HG02840 (cell line): ENCODE results near the gene FHIP1B.

ENCODE experiments used
- ATAC-seq: cut with Tn5 transposase; IDR thresholded peaks from one replicate; pipeline ENCODE4 v1.9.1; 2021; ENCODE audit warnings: mild to moderate bottlenecking, moderate library complexity, moderate number of reproducible peaks; ENCODE audit not compliant: unreplicated experiment, low FRiP score

The FHIP1B gene

DNA sequence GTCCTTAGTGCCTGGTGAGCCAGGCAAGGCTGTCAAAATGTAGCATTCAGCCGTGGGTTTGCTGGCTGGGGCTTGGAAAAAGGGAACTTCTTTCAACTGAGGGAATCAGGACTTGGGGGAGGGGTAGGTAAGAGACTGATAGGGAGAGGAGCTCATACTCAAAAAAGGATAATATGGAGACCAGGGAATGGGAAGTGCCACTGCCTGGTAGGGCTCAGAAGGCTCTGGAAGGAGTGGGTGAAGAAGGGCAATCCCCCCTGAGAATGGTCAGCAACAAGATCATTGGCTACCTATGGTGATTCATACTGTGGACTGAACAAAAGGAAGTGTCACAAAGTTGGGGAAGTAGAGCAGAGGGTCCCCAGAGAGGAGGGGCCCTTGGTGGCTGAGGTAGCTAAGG, 6.3 kb upstream of the FHIP1B start:
- ATAC-seq: no peak

GRCh38 chr11:6240139-6240538, 5.7 kb upstream of the FHIP1B start:
- ATAC-seq: no peak

DNA sequence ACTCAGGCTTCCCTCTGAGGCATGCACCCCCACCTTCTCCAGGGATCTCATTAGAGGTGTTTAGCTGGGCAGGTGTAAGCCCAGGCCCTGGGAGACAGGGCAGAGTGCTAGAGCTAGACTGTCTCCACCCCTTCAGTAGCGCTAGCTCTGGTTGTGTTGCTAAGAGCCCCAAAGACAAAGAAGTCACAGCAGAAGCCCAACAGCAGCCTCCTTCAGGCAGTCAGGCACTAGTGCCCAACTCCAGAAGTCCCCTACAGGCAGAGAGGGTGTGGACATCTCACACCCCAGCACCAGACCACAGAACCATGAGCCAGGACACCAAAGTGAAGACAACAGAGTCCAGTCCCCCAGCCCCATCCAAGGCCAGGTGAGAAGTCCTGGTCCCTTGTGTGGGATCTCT, 4.5 kb upstream of the FHIP1B start, which contains the start of gene CNGA4:
Gene CNGA4, plus strand, starts transcription at position 188 of the 400 bp plus-strand sequence. Its CDS starts 118 bp downstream, at position 306.
- ATAC-seq: no peak

DNA sequence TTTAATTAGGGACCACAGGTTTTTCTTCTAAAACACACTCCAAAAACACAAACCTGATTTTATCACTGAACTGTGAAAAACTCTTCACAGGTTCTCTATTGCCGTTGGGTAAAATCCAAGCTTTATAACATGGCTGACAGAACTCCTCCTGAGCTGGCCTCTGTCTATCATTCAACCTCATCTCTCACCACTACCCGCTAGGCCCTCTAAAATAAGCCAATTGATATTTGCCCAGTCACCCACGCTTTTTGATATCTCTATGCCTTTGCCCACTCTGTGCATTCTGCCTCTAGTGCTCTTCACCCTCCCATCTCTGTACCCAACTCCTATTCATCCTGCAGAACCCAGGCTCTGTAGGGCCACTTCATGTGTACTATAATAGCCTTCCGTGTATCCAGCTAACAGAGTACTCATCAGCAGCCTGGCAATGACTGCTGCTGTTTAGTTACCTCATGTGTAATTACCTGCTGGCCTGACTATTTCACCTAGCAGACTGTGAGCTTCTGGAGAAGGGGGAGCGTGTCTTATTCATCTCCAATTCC, 3.4 kb upstream of the FHIP1B start:
- no peak for ATAC-seq

DNA sequence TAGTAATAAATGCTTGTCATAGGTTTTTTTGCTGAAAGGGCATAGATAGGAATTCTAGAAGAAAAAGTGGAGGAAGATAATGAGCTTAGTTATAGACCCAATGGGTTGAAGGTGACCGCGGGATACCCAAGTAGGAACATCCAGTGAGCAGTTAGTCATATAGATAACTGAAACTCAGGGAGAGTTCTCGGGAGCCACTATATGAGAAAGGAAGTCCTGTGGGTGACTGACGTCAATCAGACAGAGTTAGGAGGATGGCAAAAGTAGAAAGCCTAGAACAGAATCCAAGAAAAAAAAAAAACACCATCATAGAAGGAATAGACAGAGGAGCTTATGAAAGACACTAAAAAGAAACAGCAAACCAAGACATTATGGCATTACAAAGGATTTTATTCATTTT, 2.8 kb upstream of the FHIP1B start:
- ATAC-seq: no peak

DNA sequence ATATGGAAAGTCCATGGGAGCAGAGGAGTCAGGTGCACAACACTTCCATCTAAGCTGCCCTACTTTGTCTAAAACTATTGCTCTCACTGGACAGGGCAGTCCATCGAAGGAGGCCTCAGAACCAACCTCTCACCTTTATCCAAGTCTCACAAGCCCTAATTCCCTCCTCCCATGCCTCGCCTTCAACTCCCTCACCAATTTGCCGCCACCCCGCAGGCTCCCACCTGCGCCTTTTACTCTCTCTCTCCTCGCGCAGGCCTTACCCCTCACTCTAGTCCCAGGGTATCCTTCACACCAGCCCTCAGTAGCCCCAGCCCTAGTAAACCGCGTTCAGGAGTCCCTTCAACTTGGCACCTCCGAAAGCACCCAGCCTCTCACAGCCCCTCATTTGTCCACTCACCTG, 451 bp downstream of the FHIP1B start:
- no peak for ATAC-seq

DNA sequence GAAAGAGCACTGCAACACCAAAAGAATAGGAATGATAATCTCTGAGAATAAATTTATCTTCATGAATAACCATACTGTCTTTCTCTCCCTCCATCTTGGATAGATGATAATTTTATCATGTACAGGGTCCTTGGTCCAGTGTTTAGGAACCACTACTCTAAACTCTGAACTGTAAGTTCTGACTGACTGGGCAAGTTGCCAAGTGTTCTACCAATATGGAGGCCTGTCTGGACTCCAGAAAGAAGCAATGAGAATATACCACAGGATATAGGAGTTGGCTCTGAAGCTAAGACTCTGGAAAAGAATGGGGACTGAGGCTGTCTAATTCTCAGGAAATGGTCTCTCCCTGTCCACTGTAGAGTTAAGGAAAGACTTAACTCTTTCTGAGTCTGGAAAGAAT, 1.5 kb downstream of the FHIP1B start:
- ATAC-seq: no peak

DNA sequence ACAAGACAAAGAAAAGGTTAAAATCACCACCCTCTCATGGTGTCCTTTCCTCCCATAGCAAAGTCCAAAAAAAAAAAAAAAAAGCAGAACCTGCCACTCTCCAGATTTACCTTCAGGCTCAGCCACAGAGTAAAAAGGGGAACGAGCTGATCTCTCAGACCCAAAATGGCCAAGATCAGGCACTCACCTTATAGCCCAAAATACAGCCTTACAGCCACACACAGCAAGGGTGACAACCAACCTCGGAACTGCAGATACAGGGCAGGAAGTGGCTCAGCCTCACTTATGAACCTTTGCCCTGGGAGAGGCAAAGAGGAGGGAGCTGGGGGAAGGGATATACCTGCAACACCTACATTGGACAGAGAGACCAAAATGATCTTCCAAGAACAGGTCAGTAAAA, 4.5 kb downstream of the FHIP1B start:
- no peak for ATAC-seq

DNA sequence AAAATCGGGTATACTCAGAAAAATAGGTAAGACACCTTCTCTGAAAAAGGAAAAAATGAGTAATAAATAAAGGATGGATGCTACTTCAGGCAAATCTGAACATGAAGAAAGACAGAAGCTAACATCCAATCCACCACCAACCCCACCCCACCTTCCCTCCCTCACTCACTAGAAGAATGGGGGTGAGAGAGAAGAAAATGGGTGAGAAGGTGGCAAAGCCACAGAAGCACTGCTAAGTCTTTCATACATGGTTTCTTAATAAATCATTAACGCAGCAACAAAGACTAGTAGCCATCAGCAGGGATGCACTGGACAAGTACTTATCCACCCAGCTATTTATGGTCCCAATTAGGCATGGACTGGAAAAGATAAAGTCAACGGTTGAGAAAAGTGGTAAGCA, 5.9 kb downstream of the FHIP1B start:
- no peak for ATAC-seq

- ATAC-seq: no peak
These were observed 8.5 kb downstream of the FHIP1B start for GRCh38 chr11:6225896-6226295.

DNA sequence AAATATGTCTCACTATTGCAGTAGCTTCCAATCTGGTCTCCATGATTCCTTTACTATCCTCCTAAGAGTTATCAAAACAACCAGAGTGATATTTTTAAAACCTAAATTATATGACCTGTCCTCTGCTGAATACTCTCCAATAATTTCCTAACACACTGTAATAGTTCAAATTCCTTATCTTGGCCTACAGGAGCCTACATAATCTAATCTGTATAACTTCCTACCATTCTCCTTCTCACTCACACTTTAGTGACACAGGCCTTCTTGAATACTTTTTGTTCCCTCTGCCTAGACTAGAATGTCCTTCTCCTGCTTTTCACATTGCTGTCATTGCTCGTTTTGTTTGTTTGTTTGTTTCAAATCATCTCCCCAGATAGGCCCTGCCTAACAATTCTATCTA, 9.4 kb downstream of the FHIP1B start:
- ATAC-seq: no peak

DNA sequence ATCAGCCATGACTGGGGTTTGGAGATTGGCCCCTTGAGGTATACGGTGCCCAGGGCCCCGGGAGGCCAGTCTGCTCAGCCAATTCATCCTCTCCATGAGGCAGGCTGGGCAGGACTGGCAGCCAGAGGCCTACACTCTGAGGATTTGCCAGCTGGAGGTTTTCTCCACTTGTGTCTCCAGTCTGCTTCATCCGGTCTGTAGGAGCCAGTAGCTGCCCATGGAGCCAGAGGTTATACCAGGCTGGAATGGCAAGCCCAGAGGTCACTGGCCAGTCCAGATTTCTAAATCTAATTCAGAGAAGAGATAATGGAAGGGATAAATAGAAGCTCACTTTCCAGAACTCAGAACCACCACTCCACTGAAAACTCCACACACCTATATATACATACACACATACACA, 10.0 kb downstream of the FHIP1B start:
- ATAC-seq: no peak

- ATAC-seq: no peak
These were observed 10.6 kb downstream of the FHIP1B start for GRCh38 chr11:6223854-6224253.

GRCh38 chr11:6219359-6219758, 15.1 kb downstream of the FHIP1B start:
- ATAC-seq: no peak

- no peak for ATAC-seq
These were observed 16.7 kb downstream of the FHIP1B start for GRCh38 chr11:6217722-6218121.

- ATAC-seq: no peak
These were observed 17.9 kb downstream of the FHIP1B start for GRCh38 chr11:6216501-6216900.

- no peak for ATAC-seq
These were observed 19.9 kb downstream of the FHIP1B start for GRCh38 chr11:6214530-6214929.

DNA sequence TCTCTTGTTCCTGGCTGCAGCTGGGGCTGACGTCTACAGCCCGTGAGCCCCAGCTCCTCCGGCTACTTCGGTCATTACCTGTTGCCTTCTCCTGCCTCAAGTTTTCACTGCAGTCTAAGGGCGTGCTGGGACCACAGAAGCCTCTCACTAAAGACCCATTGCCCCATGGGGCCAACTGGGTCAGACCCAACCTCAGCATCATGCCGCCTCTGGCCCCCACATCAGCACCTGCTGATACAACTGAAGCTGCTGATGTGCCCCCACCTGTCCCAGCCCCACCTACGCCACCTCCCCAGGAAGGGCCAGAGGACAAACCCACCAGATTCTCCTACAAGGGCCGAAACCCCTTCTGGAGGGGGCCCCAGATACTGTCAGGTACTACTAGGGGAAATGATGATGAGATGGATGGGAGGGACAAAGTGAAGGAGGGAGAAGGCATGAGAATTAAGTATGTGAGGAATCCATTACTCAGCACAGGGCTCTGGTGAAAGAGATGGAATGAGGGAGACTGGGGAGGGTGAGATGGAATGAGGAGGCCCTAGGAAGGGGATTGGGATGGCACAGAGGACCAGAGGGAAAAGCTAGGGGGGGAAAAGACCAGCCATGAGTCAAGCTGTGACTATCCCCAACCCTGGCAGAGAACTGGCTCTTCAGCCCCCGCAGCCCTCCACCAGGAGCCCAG, 24.0 kb downstream of the FHIP1B start:
- ATAC-seq: no peak

GRCh38 chr11:6209801-6210200, 24.6 kb downstream of the FHIP1B start:
- no peak for ATAC-seq

DNA sequence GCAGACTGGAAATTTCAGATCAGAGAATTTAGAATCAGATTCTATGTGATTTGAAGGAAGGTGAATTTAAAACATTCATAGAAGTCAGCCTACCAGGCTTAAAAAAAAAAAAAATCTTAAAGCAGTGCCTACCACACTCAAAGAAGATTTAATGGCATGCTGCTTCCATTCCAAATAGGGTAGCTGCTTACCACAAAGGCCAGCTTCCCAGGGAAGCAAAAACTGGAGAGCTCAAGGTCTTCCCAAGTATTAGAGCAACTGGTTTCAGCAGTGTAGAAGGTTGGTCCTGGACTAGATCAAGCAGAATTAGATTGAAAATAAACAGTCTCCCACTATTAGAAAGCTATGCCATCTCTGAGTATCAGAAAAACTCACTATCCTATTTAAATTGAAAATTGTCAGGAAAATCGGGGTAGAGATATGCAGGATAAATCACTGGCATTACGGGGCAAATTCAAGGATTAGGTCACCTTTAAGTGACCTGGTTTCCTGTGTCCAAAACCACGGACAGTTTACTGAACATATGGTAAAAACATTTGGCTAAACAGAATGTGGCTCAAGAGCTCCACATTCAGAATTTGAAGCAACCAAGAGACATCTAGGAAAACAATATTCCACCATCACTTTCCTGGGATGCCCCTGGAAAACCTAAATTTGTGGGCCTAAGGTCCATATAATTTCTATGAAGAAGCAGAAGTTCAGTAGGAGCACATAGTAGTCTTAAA, 27.8 kb downstream of the FHIP1B start:
- no peak for ATAC-seq

- no peak for ATAC-seq
These were observed 29.1 kb downstream of the FHIP1B start, which contains the start of gene C11orf42 for GRCh38 chr11:6205366-6205765. Gene C11orf42 (plus strand): TSS chr11:6205557. CDS start chr11:6205616, 59 bp downstream.

GRCh38 chr11:6204706-6205105, 29.7 kb downstream of the FHIP1B start:
- no peak for ATAC-seq
